IPS-NIHi7 (cell line): ENCODE results near the gene EIF4E.
"Not testable (repeated sequence)": the region's sequence is repeated elsewhere in the genome, so short reads cannot be mapped to it uniquely, and the experiment has no call there.

ENCODE experiments used
- DNase-seq: peaks from one replicate; pipeline ENCODE4 v3.0.0; 2012; ENCODE audit warnings: mixed read lengths; ENCODE audit errors: extremely low spot score

Gene EIF4E, protein sequence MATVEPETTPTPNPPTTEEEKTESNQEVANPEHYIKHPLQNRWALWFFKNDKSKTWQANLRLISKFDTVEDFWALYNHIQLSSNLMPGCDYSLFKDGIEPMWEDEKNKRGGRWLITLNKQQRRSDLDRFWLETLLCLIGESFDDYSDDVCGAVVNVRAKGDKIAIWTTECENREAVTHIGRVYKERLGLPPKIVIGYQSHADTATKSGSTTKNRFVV

DNA sequence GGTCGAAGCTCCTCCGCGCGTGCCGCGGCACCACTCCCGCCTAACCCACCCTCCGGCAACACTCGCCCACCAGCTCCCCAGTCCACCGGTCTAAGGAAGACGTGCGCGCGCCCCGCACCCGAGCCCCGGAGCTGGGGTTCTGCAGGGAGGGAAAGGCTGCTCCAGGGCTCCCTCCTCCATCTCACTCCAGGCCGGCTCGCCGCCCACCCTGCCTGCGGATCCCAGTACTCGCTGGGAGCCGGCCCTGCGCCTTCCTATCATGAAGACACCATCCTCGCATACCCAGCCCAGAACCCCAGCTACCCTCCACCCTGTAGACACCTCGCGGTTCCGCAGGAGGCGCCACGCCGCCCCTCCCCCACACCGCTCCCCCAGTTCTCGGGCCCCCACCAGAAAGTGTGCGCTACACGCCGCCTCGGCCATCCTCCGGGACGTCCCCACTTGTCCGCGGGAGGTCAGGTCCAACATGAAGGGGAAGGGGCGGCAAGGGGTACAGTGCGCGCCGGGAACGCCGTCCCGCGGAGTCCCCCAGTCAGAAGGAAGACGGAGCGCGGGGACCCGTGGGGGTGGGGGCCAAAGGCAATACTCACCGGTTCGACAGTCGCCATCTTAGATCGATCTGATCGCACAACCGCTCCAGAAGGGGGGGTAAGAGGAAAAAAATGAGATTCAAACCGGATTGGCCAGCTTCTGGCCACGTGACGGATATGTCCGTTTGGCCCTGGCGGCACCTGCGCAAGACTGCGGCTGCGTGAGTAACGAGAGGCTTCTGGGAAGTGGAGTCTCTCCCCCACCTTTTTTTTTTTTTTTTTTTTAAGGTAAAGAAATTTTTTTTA lies at the start of gene EIF4E:
TSS of gene EIF4E (minus strand) at position 629 of the 836 bp plus-strand sequence. CDS start at position 608, 21 bp downstream.
- DNase-seq: peak; percentile 95

DNA sequence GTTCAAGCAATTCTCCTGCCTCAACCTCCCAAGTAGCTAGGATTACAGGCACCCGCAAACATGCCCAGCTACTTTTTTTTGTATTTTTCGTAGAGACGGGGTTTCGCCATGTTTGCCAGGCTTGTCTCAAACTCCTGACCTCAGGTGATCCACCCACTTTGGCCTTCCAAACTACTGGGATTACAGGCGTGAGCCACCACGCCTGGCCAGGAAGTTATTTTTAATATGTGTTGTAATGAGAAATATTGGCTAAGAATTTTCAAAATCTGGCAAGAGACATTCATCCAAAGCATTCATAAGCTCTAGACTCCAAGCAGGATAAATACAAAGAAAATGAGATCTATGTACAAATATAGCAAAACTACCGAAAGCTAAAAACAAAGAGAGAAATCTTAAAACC lies 48.6 kb upstream of the EIF4E start:
- no peak for DNase-seq

DNA sequence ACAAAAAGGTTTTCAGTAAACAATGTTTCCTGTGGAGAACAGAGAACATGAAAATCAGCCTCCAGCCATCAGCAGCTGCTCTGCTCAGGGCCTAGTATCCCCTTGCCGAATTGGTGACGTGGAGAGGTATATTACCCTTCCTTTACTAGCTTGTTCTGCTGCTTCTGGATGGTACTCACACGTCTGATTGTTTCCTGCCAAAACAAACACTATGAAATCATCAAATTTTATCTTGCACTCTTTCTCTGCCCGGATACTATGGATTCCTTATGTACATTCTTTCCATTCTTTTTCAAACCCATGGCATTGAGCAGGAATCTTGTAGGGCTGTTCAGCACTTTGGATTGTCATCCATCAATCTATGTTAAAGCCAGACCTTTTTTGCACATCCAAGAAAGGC lies 47.8 kb upstream of the EIF4E start:
- no peak for DNase-seq

DNA sequence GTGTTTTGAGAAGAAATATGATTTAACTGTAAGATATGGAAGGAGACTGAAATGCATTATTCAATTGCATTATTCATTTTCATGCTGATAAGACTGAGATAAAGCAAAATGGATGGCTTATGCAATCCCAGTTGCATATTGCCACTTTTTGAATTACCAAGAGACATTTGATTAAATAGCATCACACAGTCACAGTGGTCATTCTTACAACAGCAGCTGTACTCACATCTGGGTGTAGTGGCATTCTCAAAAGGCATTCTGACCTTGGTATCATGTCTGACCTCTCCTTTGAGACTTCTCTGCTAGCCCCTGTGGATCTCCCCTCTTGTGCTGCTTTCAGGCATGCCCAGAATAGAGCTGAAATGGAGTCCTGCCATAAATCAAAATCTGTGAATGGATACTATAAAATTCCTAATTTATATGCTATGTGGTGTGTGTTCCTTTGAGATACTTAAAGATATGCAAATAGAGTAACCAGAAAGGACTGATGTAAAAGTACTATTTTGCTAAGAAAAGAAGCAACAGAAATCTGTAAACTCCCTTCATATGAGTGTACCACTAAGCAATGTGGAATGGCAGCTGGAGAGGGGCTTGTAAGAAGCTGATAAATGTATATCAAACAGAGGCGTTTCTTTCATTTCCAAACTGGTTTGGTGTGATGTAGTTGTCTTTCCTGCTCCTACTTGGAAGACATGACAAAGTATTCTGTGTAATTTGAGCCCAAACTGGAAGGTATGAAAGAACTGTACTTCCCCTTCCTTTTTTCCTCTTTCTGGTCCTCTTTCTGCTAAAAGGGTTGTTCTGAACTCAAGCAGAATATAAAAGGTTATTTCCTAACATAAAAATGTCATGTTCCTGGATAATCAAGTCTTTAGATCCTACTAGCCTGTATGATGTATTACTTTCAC lies 41.2 kb upstream of the EIF4E start:
- no peak for DNase-seq

DNA sequence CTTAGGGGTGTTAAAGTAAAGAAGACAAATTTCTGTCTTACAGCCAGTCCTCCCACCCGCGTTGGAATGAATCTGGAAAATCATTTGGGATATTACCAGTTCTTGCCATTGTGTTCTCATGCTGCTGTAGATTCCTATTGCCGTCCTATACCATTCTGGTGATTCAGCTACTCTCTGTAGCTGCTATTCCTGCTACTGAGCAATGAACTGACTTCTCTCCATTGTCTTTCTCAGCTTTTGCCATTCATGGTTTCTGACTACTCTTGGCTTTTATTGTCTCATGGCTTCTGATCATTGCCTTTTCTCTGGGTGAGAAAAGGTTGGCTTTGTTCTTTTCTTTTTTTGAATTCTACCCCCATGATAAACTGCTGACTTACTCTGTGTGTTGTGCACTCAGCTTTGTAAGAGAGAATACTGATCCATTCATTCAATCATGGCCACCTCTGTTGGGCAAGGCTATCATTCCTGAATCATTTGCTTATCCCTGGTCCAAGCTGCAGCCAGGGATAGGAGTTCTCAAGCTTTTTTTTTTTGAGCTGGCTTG lies 38.9 kb upstream of the EIF4E start:
- no peak for DNase-seq

DNA sequence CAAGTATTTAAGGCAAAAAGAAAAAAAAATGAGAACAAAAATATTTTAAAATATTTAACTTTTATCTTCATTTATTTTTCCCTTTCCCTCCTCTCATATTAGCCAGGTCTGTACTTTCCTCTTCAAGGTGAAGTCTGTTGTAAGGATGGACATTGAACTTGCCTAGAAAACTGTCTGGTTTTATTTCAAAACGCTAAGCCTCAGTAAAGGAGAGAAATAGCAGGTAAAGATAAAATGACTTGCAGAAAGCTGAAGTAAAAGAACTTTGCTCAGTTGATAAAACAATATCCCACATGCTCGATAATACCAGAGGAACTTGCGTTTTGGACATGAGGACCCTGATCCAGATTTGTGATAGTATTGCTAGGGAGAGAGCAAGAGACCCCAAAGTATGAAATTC lies 38.0 kb upstream of the EIF4E start:
- DNase-seq: no peak

DNA sequence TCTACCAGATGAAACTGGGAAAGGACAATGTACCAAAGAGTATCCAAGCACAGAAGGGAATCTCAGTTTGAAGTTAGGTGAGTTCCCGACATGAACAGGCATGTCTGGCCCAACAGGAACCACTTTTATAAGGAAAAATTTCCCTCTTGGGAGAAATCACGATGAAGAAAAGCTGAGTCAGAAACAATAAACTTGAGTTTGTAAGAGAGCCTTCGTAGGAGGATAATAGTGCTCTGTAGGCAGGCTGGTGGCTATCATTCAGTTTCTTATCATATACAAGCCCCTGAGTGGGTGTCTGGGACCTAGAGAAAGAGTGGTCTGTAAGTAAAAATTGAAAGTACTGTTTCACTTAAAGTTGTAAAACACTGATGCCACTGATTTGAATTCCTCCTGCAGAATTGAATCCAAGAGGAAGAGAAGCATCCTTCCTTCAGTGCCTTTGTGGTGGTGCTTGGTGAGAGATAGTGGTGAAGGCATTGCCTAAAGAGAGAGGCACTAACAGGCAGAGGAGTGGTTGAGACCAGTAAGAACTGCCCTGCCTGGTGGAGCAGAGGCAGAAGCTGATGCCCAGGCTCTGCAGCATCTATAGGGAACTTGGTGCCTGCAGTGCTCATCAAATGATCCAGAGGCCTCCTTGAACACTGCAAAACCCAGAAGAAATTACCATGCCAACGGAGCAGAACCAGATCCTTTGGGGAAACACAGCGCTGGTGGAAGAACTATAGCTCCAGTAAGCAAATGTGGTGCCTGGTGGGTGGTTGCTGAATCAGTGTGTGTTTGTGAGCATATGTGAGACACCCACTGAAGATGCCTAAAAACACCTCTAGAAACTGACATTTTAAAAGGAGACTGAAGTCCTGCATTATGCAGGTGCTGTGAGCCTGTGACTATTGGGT lies 34.9 kb upstream of the EIF4E start:
- no peak for DNase-seq

DNA sequence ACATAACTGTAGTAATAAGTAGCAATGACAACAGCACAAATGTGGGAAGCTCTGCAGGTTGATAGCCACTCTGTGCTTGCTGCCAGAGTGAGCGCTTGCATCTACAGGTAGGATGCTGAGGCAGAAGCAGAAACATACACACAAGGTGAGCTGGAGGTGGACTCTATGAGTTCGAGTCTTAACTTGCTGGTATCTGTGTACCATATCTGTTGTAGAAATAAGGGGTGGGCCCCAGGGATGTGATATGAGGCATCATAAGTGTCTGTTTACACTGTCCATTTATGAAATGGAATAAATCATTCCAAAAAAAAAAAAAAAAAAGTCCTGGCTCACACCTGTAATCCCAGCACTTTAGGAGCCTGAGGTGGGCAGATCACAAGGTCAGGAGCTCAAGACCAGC lies 32.8 kb upstream of the EIF4E start:
- DNase-seq: no peak

DNA sequence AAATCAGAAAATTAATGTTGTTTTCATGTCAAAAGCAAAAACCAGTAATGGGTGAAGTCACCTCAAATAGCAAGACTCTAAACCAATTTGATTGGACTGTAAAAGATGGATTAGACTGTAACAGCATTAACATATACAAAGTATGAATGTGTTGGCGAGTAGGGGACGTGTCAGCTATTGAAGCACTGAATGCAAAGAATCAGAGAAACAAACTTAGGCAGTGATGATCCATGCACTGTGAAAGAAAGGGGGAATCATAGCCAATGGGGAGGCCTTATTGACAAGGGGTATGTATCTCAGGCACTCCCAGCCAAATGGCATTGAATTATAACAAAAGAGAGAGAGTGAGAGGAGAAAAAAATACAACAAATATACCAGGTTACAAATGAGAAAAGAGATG lies 30.5 kb upstream of the EIF4E start:
- no peak for DNase-seq

DNA sequence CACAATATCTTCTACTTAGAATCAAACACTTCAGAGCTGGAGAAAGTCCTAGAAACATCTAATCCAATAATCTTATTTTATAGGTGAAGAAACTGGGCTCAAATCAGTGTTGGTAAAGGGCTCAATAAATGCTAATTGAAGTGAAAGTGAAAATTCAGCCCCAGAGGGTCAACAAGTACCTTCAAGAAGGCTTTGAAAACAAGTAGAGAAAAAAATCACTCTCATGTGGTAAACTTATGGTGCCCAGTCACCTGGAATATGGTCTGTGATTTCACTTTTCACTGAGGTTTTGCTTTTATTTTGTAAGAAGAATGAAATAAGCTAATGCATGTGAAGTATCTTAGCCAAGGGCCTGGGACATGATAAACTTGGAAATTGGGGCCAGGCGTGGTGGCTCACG lies 29.1 kb upstream of the EIF4E start:
- no peak for DNase-seq

DNA sequence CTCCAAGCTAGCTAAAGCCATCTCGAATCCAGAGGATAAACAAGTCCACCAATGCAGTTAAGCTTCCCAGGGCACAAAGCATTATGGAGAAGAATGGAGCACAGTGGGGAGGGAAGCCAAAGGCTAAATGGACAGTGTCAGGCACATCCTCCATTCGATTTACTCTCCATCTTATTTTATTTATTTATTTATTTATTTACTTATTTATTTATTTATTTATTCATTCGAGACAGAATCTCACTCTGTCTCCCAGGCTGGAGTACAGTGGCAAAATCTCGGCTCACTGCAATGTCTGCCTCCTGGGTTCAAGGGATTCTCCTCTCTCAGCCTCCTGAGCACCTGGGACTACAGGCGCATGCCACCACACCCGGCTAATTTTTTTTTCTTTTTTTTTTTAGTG lies 26.3 kb upstream of the EIF4E start:
- no peak for DNase-seq

DNA sequence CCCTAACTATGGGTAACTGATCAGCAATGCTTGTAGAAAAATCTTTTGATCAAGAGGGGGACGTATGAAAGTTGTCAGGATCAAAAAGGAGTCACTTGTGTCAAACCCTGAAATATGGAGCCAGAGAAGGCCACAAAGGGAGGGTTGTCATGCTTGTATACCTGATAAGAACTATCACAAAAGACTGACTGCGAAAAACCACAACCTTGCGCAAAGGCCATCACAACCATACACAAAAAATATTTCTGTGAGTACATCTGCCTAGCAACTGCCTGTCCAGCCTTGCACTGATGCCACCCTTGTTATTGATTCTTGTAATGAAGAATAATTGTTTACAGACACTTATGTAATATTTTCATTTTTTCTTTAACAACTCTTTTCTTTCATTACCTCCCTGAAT lies 22.8 kb upstream of the EIF4E start:
- DNase-seq: no peak

DNA sequence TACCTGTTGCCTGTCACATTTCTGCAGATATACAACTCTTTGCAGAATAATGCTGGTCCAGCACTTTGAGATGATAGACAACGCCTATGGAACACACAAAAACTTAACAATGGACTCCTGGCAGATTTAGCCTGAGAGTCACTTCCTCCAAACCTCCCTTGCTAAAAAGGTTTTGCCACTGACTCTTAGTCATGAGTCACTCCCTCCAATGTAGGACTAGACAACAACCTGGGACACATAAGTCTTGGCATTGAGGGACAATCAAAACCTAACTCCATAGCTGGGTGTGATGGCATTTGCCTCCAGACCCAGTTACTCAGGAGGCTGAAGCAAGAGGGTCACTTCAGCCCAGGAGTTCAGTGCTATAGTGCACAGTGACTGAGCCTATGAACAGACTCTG lies 22.0 kb upstream of the EIF4E start:
- no peak for DNase-seq

DNA sequence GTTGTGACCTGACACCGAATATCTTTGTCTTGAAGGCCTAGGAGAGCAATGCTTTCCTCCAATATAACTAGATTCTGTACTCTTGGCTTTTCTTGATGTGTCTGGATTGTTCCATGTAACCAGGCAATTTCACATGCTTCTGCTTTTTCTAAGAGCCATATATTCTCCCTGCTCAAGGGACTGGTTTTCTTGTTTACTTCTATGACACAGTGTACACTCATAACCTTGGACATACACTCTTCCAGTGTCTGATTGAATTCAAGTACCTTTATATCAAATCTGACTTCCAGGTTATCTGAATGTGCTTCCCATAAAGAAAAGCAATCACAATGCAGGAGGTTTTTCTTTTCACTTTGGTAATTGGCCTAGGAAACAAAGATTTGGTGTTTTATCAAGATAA lies 17.4 kb upstream of the EIF4E start:
- DNase-seq: no peak

DNA sequence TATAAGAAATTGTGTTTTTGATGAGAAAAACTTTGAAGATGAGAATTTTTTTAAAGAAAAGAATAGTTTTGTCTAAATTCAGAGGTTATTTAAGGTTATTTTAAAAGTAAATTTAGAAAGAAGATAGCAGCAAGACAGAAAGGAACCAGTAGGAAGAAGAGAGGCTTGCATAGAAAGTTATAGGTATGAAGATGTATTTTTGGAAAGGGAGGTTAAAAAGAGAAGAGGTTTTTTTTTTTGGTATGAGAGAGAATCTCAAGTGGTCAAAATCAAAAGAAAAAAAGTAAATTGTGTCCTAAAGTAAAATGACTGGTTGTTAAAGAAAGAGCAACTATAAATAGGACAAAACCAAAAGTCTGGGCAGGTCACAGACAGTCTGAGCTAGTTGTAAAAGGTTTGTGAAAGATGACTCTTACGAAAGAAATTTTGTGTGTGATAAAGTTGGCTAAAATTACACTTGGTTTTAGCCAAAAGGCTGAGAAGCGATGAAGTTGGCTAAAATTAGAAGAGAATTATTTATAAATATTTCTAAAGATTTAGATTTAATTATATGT lies 16.4 kb upstream of the EIF4E start:
- DNase-seq: no peak

DNA sequence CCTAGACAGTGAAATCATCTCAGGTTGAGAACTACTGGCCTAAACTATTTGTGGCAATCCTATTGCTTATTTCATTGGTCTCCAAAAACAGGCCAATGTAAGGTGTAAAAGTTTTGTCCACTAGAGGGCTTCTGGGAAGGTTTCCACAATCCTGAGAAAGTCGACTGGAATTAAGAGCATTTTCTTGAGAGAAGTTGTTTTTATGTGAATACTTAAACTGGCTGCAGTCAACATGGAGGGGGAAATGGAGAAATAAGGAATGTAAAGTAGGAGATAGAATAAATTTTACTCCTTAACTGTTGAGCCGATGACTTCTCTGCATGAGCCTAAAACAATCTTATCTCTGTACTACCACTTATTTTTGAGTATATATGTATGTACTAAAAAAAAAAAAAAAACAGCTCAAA lies 11.0 kb upstream of the EIF4E start:
- DNase-seq: peak; percentile 56

DNA sequence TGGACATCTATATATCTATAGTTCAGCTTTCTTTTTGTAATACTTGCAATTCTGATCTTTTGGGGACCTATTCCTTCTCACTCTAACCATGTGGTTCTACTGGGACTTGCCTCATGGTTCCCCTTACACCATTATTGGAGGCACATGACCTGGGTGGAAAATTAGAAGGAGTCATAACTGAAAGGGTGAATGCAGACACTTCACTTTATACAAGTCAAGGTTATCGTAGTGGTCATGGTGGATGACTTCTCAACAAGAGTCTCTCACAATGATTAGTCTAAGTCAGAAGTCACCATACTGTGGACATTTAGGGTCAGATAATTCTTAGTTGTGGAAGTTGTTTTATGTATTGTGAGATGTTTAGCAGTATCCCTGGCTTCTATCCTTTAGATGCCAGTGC lies 10.5 kb upstream of the EIF4E start:
- no peak for DNase-seq

DNA sequence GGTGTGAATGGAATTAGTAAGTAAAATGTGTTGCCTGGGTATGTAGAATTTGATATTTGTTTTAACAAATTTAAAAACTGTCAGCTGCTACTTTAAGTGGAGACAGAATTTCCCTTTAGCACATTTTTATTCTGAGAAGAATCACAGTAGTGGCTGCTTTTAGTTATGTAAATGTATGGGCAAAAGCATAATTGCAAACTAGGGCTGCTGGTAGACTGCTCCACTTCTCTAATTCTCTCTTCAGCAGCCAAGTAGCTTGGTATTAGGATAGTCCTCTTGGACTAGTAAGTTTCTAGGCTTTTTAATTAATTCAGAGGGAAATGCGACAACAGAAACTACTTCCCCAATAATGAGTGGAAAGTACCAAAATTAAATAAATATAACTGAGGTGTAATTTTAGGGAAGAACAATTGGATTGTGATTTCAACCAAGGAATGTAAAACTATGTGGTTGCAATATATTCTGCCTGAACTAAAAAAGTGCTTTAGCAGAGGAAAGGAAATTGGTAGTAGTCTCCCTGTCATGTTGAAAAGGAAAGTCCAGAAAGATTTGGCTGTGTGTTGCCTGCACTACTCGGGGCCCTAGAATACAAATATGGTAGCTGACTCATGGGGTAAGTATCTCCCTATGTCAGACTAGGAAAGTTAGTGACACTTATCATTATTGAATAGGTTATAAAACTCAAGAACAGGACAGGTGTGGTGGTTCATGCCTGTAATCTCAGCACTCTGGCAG lies 9.2 kb upstream of the EIF4E start:
- DNase-seq: no peak

DNA sequence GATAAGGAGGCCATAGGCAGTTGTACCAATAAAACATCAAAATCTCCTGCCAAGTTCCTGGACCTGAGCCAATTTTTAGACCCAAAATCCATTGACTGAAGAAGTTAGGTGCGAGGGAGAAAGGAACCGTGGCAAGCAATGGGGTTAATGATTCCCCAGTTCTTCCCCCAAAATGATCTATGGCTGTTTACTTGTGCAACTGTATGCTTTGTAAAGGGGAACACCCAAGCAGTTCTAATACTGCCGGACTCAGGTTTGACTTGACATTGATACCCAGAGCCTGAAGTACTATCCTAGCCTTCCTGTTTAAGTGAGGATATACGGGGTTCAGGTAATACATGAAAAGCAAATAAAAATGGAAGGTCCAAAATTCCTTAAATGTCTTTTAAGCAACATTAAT lies 6.7 kb upstream of the EIF4E start:
- DNase-seq: no peak

DNA sequence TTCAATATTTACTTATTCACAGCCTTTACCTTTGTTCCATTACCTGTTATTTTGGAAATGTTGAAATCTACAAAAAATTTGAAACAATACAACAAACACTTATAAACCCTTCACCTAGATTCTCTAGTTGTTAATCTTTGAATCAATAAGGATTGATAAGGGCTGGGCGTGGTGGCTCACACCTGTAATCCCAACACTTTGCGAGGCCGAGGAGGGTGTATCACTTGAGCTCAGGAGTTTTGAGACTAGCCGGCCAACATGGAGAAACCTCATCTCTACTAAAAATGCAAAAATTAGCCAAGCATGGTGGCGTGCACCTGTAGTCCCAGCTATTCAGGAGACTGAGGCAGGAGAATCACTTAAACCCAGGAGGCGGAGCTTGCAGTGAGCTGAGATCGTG lies 5.9 kb upstream of the EIF4E start:
- DNase-seq: not testable (repeated sequence)
